ENCODE data around the gene SETDB2.
"Not testable (repeated sequence)": the region's sequence is repeated elsewhere in the genome, so short reads cannot be mapped to it uniquely, and the experiment has no call there.

SETDB2 gene

GRCh38 chr13:49464621-49465325, 20.7 kb downstream of the SETDB2 start:
- no peak for DNase-seq (ENCODE audit: low read depth, low spot score)

- DNase-seq (ENCODE audit: low read depth, low spot score) = no peak
Observed at GRCh38 chr13:49466292-49466838, 22.3 kb downstream of the SETDB2 start.

- no peak for DNase-seq (ENCODE audit: low read depth, low spot score)
Observed at GRCh38 chr13:49472186-49472585, 28.1 kb downstream of the SETDB2 start.

GRCh38 chr13:49476529-49476928, 32.5 kb downstream of the SETDB2 start:
- DNase-seq (ENCODE audit: low read depth, low spot score) = no peak

- no peak for DNase-seq (ENCODE audit: low read depth, low spot score)
Observed at GRCh38 chr13:49481788-49482187, 37.7 kb downstream of the SETDB2 start.

GRCh38 chr13:49488563-49488962, 44.5 kb downstream of the SETDB2 start:
- no peak for DNase-seq (ENCODE audit: low read depth, low spot score)

GRCh38 chr13:49494645-49495044, 50.6 kb downstream of the SETDB2 start:
- no peak for DNase-seq (ENCODE audit: low read depth, low spot score)

- DNase-seq (ENCODE audit: low read depth, low spot score) = peak; percentile 82
Observed at GRCh38 chr13:49495783-49496762, 52.0 kb downstream of the SETDB2 start, which contains the start of gene PHF11. Gene PHF11 (plus strand): TSS chr13:49495953. CDS start chr13:49496002, 49 bp downstream.

GRCh38 chr13:49496837-49497236, 52.8 kb downstream of the SETDB2 start:
- not testable (repeated sequence) for DNase-seq (ENCODE audit: low read depth, low spot score)

GRCh38 chr13:49497272-49497671, 53.2 kb downstream of the SETDB2 start:
- DNase-seq (ENCODE audit: low read depth, low spot score) = no peak

- DNase-seq (ENCODE audit: low read depth, low spot score) = no peak
Observed at GRCh38 chr13:49498206-49498605, 54.1 kb downstream of the SETDB2 start.

- no peak for DNase-seq (ENCODE audit: low read depth, low spot score)
Observed at GRCh38 chr13:49499889-49500660, 56.0 kb downstream of the SETDB2 start.

- DNase-seq (ENCODE audit: low read depth, low spot score) = no peak
Observed at GRCh38 chr13:49502954-49503353, 58.9 kb downstream of the SETDB2 start.

- DNase-seq (ENCODE audit: low read depth, low spot score) = no peak
Observed at GRCh38 chr13:49503951-49504350, 59.9 kb downstream of the SETDB2 start.

- DNase-seq (ENCODE audit: low read depth, low spot score) = no peak
Observed at GRCh38 chr13:49512578-49512977, 68.5 kb downstream of the SETDB2 start.

GRCh38 chr13:49516467-49516866, 72.4 kb downstream of the SETDB2 start:
- no peak for DNase-seq (ENCODE audit: low read depth, low spot score)

GRCh38 chr13:49517461-49517860, 73.4 kb downstream of the SETDB2 start:
- peak; percentile 11 for DNase-seq (ENCODE audit: low read depth, low spot score)

GRCh38 chr13:49521224-49521623, 77.2 kb downstream of the SETDB2 start:
- DNase-seq (ENCODE audit: low read depth, low spot score) = no peak

- no peak for DNase-seq (ENCODE audit: low read depth, low spot score)
Observed at GRCh38 chr13:49524740-49525501, 80.8 kb downstream of the SETDB2 start.

GRCh38 chr13:49527123-49527522, 83.0 kb downstream of the SETDB2 start:
- no peak for DNase-seq (ENCODE audit: low read depth, low spot score)

- no peak for DNase-seq (ENCODE audit: low read depth, low spot score)
Observed at GRCh38 chr13:49528161-49528560, 84.1 kb downstream of the SETDB2 start.

Measured in ELF-1 (cell line).